Uterus (tissue), 2 donors: Measurements from ENCODE around the gene THSD4.

Experiments
- CTCF ChIP-seq, 4 experiments: fragments of 200-600 bp in 2 of 4; fragments of 450-650 bp in 2 of 4; sonication (generic) in 2 of 4; IDR thresholded peaks; one replicate each; pipeline ENCODE4 v1.5.1; 2016 to 2019; ENCODE audit warnings: antibody characterized with exemption in 4 of 4, mild to moderate bottlenecking in 2 of 4, moderate library complexity in 1 of 4
- POLR2A ChIP-seq, 2 donors: fragments of 450-650 bp; IDR thresholded peaks; one replicate each; pipeline ENCODE4 v1.6.1; 2016; ENCODE audit warnings: antibody characterized with exemption in 2 of 2, mild to moderate bottlenecking in 1 of 2, moderate library complexity in 1 of 2

- no peak for TF ChIP-seq POLR2A (IDR thresholded peaks at IDR 0.05)
- TF ChIP-seq CTCF (IDR thresholded peaks at IDR 0.05) = no peak
Measured at GRCh38 chr15:71782422-71783165, 667.3 kb downstream of the THSD4 start.
